Choroid plexus epithelial cell (primary cell): ENCODE measurements around the gene ITGA5.

Experiments
- DNase-seq: peaks from one replicate; pipeline ENCODE4 v3.0.0-alpha.2; 2010; ENCODE audit warnings: low read depth
- H3K4me3 ChIP-seq: 2 replicates; pipeline ENCODE4 v1.5.1; 2011; ENCODE audit warnings: low read depth, mild to moderate bottlenecking, control low read depth, low read length, moderate library complexity
- CTCF ChIP-seq: conservative IDR thresholded peaks from 2 replicates; pipeline ENCODE4 v1.5.1; 2011; ENCODE audit warnings: low read depth, mild to moderate bottlenecking, control low read depth, inconsistent platforms, low read length, moderate library complexity

ITGA5 gene

GRCh38 chr12:54350743-54351142, 68.3 kb downstream of the ITGA5 start:
- no peak for DNase-seq
- TF ChIP-seq CTCF = no peak
- H3K4me3 ChIP-seq = no peak overlapping the region

DNA sequence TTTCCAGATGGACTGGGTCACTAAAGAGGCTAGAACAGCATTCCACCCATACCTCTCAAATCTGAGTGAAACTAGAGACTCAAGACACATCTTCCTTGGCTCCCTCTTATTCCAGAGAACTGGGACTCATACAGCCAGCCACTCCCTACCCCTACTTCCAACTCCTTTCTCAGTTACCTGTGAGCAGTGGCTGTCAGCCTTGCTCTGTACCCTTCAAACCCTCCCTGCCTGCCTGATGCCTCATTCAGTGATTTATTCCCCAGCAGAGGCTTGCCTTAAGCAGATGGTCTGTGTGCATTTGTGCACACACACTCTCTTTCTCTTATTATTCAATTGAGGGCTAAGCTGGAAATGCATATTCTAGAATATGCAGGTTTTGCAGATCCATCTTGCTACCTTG, 69.4 kb downstream of the ITGA5 start:
- H3K4me3 ChIP-seq = no peak overlapping the region
- no peak for DNase-seq
- TF ChIP-seq CTCF = no peak

DNA sequence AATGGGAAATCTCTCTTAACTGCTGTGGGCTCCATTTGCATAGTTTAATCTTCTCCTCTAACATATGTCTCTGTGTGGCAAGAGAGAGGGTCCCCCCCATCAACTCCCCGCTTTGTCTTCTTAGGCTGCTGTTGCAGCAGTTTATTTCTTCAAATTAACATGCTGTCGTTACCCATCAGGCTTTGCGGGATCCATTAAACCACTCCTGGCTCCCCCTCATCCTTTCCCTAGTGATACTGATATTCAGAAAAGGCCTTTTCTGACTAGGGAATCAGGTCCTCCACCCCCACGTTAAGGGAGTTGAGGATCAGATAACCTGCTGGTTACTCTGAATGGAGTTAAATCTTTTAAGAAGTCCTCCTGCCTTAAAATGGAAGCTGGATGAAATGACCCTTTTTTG, 70.0 kb downstream of the ITGA5 start:
- no peak for TF ChIP-seq CTCF
- DNase-seq = no peak
- H3K4me3 ChIP-seq = no peak overlapping the region
